Measurements from ENCODE around the gene MAFB. TPM values are rescaled to one million over a fixed set of nuclear protein-coding genes. Genes with fewer than 3 reads are reported as not detected.

Gene MAFB
- total and polyA plus RNA-seq, 7 donors = 5.4 to 43.3 (median 18.6) TPM

- Histone ChIP-seq H3K27me3 (peaks cover 1 to 19% (median 13%) of the 10 kb centered on the region in 3 donors), H3K36me3 (no peaks in the 10 kb centered on the region), H3K4me1 (no peaks in the 10 kb centered on the region), H3K9me3 (no peaks in the 10 kb centered on the region), H3K4me3 (no peak overlapping the region), H3K27ac (no peak overlapping the region)
- DNase-seq = no peak
- intact Hi-C loops (cut with DNase I) = no loop called here
- no peak for TF ChIP-seq POLR2A (IDR thresholded peaks at IDR 0.05)
- TF ChIP-seq, protein P1, sequence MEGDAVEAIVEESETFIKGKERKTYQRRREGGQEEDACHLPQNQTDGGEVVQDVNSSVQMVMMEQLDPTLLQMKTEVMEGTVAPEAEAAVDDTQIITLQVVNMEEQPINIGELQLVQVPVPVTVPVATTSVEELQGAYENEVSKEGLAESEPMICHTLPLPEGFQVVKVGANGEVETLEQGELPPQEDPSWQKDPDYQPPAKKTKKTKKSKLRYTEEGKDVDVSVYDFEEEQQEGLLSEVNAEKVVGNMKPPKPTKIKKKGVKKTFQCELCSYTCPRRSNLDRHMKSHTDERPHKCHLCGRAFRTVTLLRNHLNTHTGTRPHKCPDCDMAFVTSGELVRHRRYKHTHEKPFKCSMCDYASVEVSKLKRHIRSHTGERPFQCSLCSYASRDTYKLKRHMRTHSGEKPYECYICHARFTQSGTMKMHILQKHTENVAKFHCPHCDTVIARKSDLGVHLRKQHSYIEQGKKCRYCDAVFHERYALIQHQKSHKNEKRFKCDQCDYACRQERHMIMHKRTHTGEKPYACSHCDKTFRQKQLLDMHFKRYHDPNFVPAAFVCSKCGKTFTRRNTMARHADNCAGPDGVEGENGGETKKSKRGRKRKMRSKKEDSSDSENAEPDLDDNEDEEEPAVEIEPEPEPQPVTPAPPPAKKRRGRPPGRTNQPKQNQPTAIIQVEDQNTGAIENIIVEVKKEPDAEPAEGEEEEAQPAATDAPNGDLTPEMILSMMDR (IDR thresholded peaks at IDR 0.05) = no peak
Measured at GRCh38 chr20:40698744-40699143, 9.7 kb upstream of the MAFB start.

GRCh38 chr20:40698281-40698680, 9.2 kb upstream of the MAFB start:
- intact Hi-C loops (cut with DNase I) = no loop called here
- WGBS, 2 donors = 49 to 80% methylated on average over 1 of the region's 1 CpG
- no peaks in the 10 kb centered on the region for H3K9me3 ChIP-seq
- peaks cover 4 to 24% (median 18%) of the 10 kb centered on the region in 3 donors for H3K27me3 ChIP-seq
- H3K27ac ChIP-seq = no peak overlapping the region
- no peak for DNase-seq
- no peaks in the 10 kb centered on the region for H3K36me3 ChIP-seq
- H3K4me3 ChIP-seq = no peak overlapping the region
- H3K4me1 ChIP-seq = no peaks in the 10 kb centered on the region
- TF ChIP-seq POLR2A (IDR thresholded peaks at IDR 0.05) (no peak), POLR2AphosphoS5 (IDR thresholded peaks at IDR 0.05) (no peak), EP300 (IDR thresholded peaks at IDR 0.05) (no peak)
- TF ChIP-seq, protein P1 (IDR thresholded peaks at IDR 0.05) = no peak

- H3K27ac ChIP-seq = no peak overlapping the region
- no peaks in the 10 kb centered on the region for H3K9me3 ChIP-seq
- DNase-seq = no peak
- H3K36me3 ChIP-seq = no peaks in the 10 kb centered on the region
- WGBS, 2 donors = 11 to 22% methylated on average over 5 of the region's 5 CpGs
- TF ChIP-seq, protein P1 (IDR thresholded peaks at IDR 0.05) = no peak
- TF ChIP-seq POLR2A (IDR thresholded peaks at IDR 0.05) (no peak), EP300 (IDR thresholded peaks at IDR 0.05) (no peak), POLR2AphosphoS5 (IDR thresholded peaks at IDR 0.05) (no peak)
- H3K4me1 ChIP-seq = peaks cover 0 to 4% (median 4%) of the 10 kb centered on the region in 4 donors
- no peak overlapping the region for H3K4me3 ChIP-seq
- H3K27me3 ChIP-seq = peaks cover 7 to 31% (median 25%) of the 10 kb centered on the region in 3 donors
- intact Hi-C loops (cut with DNase I) = no loop called here
Measured at GRCh38 chr20:40697541-40697940, 8.5 kb upstream of the MAFB start.

- TF ChIP-seq, protein P1 (IDR thresholded peaks at IDR 0.05) = no peak
- TF ChIP-seq POLR2AphosphoS5 (IDR thresholded peaks at IDR 0.05) = no peak
- TF ChIP-seq POLR2A (IDR thresholded peaks at IDR 0.05) = no peak
- TF ChIP-seq EP300 (IDR thresholded peaks at IDR 0.05) = no peak
- Histone ChIP-seq H3K36me3 (no peaks in the 10 kb centered on the region), H3K27me3 (peaks cover 25 to 55% (median 49%) of the 10 kb centered on the region in 3 donors), H3K4me3 (no peak overlapping the region), H3K27ac (no peak overlapping the region), H3K9me3 (no peaks in the 10 kb centered on the region), H3K4me1 (peaks cover 0 to 24% (median 14%) of the 10 kb centered on the region in 4 donors)
- intact Hi-C loops (cut with DNase I) = no loop called here
- DNase-seq = no peak
Measured at GRCh38 chr20:40695214-40695613, 6.2 kb upstream of the MAFB start.

GRCh38 chr20:40694246-40694645, 5.2 kb upstream of the MAFB start:
- H3K27ac ChIP-seq = no peak overlapping the region
- peaks cover 25 to 56% (median 50%) of the 10 kb centered on the region in 3 donors for H3K27me3 ChIP-seq
- 67 to 69% methylated on average over 3 of the region's 3 CpGs for WGBS, 2 donors
- H3K36me3 ChIP-seq = no peaks in the 10 kb centered on the region
- no peaks in the 10 kb centered on the region for H3K9me3 ChIP-seq
- intact Hi-C loops (cut with DNase I) = loop anchor here (5.0 kb wide), 1 partner anchor 532 kb away; no protein-coding TSS in a partner anchor
- no peak for DNase-seq
- TF ChIP-seq POLR2A (IDR thresholded peaks at IDR 0.05) (no peak), EP300 (IDR thresholded peaks at IDR 0.05) (no peak), POLR2AphosphoS5 (IDR thresholded peaks at IDR 0.05) (no peak)
- TF ChIP-seq, protein P1 (IDR thresholded peaks at IDR 0.05) = no peak
- peaks cover 0 to 32% (median 16%) of the 10 kb centered on the region in 4 donors for H3K4me1 ChIP-seq
- no peak overlapping the region for H3K4me3 ChIP-seq
